ENCODE data around the gene RSPH1. TPM values are rescaled to one million over a fixed set of nuclear protein-coding genes. Genes with fewer than 3 reads are reported as not detected.
"Not testable (repeated sequence)": the region's sequence is repeated elsewhere in the genome, so short reads cannot be mapped to it uniquely, and the experiment has no call there.

RSPH1 gene
- total RNA-seq, 1 donor from 2014 or later: 0.72 TPM

GRCh38 chr21:42489006-42489563, 6.9 kb downstream of the RSPH1 start:
- DNase-seq (ENCODE audit: low spot score): no peak

DNA sequence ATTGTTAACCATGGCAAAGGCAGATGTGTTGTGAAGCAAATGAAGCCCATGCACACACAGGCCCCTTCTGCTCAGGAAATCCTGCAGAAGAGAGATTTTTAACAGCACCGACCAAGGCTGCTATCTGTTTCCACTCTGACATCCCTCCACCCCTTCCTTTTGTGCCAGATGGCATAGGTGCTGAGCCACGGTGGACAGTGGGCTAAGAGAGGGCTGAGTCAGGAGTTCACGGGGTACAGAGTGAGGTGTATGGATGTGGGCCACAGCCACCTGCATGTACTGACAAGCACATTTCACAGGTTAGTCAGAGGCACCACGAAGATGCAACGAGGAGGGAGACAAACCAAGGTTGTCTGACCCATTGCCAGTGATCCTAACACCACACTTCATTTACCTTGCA, 9.5 kb downstream of the RSPH1 start:
- DNase-seq (ENCODE audit: low spot score): no peak

- no peak for DNase-seq (ENCODE audit: low spot score)
Observed at GRCh38 chr21:42486072-42486471, 10.0 kb downstream of the RSPH1 start.

DNA sequence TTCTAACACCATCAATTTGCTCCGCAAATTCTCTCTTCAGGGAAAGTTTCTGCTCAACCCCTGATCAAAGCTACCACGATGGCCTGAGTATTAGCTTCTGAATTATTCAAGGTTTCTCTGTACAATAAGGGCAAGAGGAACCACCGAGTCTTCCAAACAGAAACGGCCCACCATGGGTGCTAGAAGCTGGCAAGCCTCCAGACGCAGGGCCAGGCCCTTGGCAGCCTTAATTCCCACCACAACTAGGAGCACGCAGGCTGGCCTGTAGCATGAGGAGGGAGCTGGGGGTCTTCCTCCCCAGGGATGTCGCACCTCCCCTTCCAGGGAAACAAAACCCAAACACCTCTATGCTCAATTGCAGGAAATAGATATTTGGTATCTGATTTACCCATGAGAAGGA, 11.1 kb downstream of the RSPH1 start:
- no peak for DNase-seq (ENCODE audit: low spot score)

DNA sequence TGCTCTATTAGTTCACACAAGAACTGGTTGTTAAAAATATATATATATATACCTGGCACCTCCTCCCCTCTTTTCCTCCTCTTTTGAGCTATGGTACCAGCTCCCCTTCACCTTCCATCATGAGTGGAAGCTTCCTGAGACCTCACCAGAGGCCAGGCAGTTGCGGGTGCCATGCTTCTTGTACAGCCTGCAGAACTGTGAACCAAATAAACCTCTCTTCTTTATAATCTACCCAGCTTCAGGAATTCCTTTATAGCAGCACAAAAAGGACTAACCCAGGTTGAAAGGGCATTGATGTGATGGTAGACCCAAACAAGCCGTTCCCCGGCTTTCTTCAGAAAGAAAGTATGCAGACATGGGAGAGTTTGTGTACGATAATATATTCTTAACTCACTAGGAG, 14.9 kb downstream of the RSPH1 start:
- no peak for DNase-seq (ENCODE audit: low spot score)

- no peak for DNase-seq (ENCODE audit: low spot score)
Observed at GRCh38 chr21:42480736-42481135, 15.3 kb downstream of the RSPH1 start.

DNA sequence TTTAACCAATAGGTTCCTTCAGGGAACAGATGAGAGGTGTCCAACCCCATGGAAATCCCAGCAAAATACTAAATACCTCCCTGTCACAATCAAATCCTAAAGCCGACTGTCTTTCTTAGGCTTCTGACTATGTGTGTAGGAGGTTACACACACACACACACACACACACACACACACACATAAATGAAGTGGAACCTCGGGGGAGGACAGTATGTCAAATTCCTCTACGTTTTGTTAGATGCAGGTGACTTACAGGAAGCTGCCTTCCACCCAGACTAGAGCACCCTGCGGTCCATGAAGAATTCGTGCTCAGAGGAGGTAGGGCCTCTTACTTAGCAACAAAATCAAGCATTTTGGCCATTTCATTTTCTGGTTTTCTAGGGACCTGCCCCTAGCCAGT, 16.4 kb downstream of the RSPH1 start:
- DNase-seq (ENCODE audit: low spot score): no peak

DNA sequence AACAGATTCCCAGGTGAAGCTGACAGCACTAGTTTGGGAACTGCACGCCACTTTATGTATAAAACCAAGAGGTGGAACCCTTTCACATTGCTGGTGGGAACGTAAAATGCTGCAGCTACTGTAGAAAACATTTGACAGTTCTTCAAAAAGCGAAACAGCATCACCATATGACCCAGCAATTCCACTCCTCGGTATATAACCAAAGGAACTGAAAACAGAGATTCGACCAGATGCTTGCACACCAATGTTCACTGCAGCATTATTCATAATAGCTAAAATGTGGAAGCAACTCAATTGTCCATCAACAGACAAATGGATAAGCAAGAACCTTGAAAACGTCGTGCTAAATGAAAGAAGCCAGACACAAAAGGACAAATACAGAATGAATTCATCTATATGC, 17.5 kb downstream of the RSPH1 start:
- no peak for DNase-seq (ENCODE audit: low spot score)

- no peak for DNase-seq (ENCODE audit: low spot score)
Observed at GRCh38 chr21:42476388-42477331, 19.4 kb downstream of the RSPH1 start.

- DNase-seq (ENCODE audit: low spot score): no peak
Observed at GRCh38 chr21:42475526-42476387, 20.3 kb downstream of the RSPH1 start.

GRCh38 chr21:42475036-42475435, 21.0 kb downstream of the RSPH1 start:
- DNase-seq (ENCODE audit: low spot score): no peak

DNA sequence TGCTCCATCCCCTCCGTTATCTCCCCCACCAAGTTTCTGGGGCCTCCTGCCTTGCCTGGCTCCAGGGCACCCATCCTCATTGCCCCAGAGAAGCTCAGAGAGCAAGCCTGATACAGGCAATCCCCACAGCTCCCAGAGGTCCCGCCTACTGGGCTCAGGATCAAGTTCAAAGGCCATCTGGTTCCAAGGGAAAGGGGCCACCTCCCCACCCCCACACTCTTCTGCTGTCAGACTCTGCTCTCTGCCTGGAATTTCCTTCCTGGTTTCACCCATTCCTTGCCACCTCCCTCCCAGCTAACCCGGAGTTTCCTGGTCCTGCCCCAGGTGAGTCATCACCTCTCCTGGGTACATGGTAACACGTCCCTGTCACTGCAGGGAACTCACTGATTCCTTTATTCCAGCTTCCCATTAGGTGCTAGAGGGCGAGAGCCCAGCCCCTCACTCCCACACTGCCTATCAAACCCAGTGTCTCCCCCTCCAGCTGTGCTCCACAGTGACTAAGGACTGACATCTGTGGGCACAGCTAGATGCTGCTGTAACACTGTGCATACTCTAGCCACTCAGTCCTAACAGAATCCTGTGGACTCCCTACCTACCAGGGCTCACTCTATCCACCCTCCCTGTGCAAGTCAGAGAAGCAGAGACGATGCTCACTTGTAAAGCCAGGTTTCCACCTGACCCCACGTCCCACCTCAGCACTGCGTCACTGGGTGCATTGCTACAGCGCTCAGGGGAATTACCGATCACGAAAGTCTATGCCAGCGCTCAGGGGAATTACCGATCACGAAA, 21.8 kb downstream of the RSPH1 start:
- peak; percentile 44 for DNase-seq (ENCODE audit: low spot score)

DNA sequence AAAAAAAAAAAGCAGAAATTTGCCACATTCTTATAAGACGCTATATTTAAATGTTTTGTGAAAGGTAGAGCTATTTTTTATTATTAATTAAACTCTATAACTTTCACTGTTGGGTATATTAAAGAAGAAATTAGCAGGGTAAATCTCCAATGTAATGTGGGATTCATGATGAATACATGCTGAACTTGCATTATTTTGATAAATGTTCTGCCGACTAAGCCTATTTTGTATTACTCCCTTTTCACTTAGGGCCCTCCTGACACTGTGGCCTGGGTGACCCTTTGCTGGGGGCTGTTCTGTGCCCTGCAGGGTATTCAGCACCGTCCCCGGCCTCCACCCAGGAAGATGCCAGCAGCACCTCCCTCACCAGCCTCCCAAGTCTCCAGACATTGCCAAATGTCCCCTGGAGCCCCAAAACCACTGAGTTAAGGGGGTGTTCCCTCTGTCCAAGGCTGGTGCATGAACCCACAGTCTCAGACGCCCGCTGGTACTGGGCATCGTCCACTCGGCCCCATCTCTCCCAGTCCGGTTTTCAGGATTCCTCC, 22.5 kb downstream of the RSPH1 start:
- DNase-seq (ENCODE audit: low spot score): no peak

- DNase-seq (ENCODE audit: low spot score): no peak
Observed at GRCh38 chr21:42472521-42472920, 23.5 kb downstream of the RSPH1 start.

- DNase-seq (ENCODE audit: low spot score): no peak
Observed at GRCh38 chr21:42471716-42472330, 24.2 kb downstream of the RSPH1 start.

DNA sequence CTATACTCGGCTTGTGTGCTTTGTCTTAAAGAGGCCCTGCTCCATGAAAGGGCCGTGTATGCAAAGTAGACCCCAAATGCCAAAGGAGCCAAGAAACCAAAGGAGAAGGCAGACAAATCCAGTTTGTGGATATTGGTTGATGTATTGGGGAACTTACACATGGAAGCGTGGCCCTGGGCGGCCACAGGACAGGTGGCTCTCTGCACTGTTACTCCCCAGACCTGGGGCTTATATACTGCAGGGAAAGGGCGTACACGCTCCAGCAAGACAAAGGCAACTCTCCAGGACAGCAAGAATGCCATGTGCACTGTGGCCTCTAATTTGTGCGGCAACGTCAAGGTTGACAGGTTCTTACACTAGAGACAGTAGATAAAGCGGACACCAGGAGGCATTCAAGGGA, 24.8 kb downstream of the RSPH1 start:
- DNase-seq (ENCODE audit: low spot score): no peak

DNA sequence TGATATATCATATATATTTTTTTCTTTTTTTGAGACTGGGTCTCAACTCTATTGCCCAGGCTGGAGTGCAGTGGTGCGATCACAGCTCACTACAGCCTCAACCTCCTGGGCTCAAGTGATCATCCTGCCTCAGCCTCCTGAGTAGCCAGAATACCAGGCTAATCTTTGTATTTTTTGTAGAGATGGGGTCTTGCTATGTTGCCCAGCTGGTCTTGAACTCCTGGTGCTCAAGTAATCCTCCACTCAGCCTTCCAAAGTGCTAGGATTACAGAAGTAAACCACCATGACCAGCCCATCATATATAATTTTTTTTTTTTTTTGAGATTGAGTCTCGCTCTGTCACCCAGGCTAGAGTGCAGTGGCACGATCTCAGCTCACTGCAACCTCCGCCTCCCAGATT, 26.3 kb downstream of the RSPH1 start:
- DNase-seq (ENCODE audit: low spot score): not testable (repeated sequence)

DNA sequence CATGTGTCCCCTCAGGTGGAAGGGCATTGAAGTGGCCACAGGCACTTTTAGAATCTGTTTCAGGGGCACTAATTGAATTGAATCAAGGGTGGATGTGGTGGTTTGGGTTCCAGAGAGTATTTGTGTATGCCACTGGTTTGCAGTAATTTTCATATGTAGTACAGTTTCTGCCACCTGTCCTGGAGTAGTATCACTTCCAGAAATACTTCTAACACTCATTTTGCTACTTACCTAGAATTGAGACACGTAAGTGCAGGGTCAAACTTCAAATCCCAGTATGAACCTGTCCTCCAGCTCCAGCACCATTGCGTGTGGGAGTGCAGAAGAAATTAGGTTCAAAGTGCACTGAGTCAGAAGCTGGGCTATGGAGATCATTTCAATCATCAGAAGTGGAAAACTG, 26.8 kb downstream of the RSPH1 start:
- no peak for DNase-seq (ENCODE audit: low spot score)

DNA sequence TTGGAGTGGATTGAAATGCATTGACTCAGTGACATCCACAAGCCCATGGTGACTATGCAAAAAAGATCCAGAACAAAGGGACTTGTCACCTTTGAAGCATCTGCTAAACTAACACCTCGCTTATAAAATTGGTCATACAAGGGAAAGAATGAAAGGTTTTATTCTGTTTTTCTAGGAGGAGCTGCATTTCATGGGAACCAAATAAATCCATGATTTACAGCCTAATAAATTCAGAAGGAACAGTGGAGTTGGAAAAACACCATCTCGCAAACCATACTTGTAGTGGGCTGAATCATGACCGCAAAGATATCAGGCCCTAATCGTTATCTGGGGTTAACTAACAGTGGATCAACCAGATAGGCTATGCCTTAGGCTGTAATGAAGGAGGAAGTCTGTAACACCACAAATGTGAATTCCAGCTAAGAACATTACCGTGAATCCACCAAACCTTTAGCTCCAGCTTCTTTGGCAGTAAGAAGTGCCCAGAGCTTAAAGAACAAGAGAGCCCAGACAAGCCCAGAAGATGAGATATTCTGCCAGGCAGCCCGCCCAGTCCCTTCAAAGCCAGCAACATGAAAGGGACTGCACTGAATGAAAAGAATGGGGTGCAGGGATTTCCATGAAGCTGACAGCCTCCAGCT, 27.4 kb downstream of the RSPH1 start:
- DNase-seq (ENCODE audit: low spot score): peak; percentile 68

Measured in umbilical cord (tissue), 2 donors.